ENCODE results near the gene SAPCD2. TPM values are rescaled to one million over a fixed set of nuclear protein-coding genes. Genes with fewer than 3 reads are reported as not detected.
A peak's percentile ranks its signal among the peaks of the same experiment; 100 is the strongest.
"Not testable (repeated sequence)": the region's sequence is repeated elsewhere in the genome, so short reads cannot be mapped to it uniquely, and the experiment has no call there.

The SAPCD2 gene
- total RNA-seq, 1 experiment from 2014 or later = 18.4 TPM

DNA sequence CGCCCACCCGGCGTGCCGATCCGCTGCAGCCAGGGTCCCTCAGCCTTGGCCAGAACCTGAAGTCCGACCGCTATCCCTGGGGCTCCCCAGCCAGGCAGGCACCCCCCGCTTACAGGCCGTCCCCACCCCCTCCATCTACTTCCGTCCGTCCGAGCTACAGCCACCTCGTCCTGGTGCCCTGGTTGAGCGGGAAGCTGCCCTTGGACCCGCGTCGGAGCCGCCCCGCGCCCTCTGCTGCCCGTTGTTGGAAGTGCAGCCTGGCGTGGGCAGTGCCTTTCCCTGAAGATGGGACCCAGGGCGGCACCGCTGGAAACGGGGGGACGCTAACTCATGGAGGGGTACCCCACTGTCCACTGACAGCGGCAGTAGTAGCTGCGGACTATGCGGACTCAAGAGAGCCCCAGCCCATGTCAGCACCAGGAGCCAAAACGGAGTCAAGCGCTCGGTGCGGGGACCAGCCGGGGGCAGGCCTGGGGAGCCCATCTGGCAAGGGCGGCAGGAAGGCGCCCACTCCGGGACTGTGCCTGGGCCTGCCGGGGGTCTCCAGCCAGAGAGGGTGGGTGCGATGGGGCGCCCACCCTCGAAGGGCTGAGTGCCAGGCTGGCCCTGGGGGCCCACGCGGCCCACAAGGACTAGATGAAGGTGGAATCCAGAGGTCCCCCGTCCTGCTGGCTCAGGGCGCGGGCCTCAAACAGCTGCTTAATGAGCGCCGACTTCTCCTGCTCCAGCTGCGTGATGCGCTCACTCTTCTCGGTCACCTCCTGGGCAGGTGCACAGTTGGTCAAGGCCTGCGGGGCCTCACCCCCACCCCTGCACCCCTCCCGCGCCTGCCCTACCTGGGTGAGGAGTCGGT lies 6.1 kb downstream of the SAPCD2 start:
- no peak overlapping the region for H3K27ac ChIP-seq (ENCODE audit: low read length)
- peak; percentile 73 for ATAC-seq
- CTCF ChIA-PET = interaction anchor here (0.7 to 1.4 kb wide), 4 partner anchors 15 to 65 kb away, joined by 3 to 11 read pairs (median 3); partner anchors contain the start of gene NPDC1
- peaks cover 2% of the 10 kb centered on the region; the same call in 1 of the 2 replicates for H3K4me1 ChIP-seq (ENCODE audit: control insufficient read depth, insufficient read depth, low read length)
- no peaks in the 10 kb centered on the region for H3K27me3 ChIP-seq (ENCODE audit: control insufficient read depth, insufficient read depth, low read length)
- no peak for TF ChIP-seq POLR2AphosphoS5 (IDR thresholded peaks at IDR 0.05; ENCODE audit: low read depth, low read length)
- TF ChIP-seq, protein P1, sequence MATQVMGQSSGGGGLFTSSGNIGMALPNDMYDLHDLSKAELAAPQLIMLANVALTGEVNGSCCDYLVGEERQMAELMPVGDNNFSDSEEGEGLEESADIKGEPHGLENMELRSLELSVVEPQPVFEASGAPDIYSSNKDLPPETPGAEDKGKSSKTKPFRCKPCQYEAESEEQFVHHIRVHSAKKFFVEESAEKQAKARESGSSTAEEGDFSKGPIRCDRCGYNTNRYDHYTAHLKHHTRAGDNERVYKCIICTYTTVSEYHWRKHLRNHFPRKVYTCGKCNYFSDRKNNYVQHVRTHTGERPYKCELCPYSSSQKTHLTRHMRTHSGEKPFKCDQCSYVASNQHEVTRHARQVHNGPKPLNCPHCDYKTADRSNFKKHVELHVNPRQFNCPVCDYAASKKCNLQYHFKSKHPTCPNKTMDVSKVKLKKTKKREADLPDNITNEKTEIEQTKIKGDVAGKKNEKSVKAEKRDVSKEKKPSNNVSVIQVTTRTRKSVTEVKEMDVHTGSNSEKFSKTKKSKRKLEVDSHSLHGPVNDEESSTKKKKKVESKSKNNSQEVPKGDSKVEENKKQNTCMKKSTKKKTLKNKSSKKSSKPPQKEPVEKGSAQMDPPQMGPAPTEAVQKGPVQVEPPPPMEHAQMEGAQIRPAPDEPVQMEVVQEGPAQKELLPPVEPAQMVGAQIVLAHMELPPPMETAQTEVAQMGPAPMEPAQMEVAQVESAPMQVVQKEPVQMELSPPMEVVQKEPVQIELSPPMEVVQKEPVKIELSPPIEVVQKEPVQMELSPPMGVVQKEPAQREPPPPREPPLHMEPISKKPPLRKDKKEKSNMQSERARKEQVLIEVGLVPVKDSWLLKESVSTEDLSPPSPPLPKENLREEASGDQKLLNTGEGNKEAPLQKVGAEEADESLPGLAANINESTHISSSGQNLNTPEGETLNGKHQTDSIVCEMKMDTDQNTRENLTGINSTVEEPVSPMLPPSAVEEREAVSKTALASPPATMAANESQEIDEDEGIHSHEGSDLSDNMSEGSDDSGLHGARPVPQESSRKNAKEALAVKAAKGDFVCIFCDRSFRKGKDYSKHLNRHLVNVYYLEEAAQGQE (IDR thresholded peaks at IDR 0.05; ENCODE audit: insufficient read depth in 1 of 2, low read depth in 2 of 2, low read length in 1 of 2) = peak in 1 of 2 experiments; percentile 78; a peak in 1 of 4 replicates
- TF ChIP-seq, protein P2, sequence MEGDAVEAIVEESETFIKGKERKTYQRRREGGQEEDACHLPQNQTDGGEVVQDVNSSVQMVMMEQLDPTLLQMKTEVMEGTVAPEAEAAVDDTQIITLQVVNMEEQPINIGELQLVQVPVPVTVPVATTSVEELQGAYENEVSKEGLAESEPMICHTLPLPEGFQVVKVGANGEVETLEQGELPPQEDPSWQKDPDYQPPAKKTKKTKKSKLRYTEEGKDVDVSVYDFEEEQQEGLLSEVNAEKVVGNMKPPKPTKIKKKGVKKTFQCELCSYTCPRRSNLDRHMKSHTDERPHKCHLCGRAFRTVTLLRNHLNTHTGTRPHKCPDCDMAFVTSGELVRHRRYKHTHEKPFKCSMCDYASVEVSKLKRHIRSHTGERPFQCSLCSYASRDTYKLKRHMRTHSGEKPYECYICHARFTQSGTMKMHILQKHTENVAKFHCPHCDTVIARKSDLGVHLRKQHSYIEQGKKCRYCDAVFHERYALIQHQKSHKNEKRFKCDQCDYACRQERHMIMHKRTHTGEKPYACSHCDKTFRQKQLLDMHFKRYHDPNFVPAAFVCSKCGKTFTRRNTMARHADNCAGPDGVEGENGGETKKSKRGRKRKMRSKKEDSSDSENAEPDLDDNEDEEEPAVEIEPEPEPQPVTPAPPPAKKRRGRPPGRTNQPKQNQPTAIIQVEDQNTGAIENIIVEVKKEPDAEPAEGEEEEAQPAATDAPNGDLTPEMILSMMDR (IDR thresholded peaks at IDR 0.05) = peak; percentile 93
- no peak overlapping the region for H3K4me3 ChIP-seq (ENCODE audit: low read depth in 2 of 2, low read length in 2 of 2)
- no peaks in the 10 kb centered on the region for H3K9me3 ChIP-seq (ENCODE audit: control insufficient read depth, insufficient read depth, low read depth, low read length)
- intact Hi-C loops (cut with micrococcal nuclease; ENCODE audit: unreplicated experiment) = loop anchor here (1.0 kb wide), 1 partner anchor 18 kb away; the partner anchor contains the start of gene NPDC1
- DNase-seq (ENCODE audit: low read depth, low spot score) = no peak
- in situ Hi-C loops (cut with HindIII; ENCODE audit: low pct_unique_long_range_greater_than_20kb, low sequenced_read_pairs) = no loop called here
- no TSS peak for BruUV-seq (replicated peaks)
- POLR2A ChIA-PET = interaction anchor here (0.6 kb wide), 1 partner anchor 127 kb away, joined by 5 read pairs; no protein-coding TSS in a partner anchor
- no peaks in the 10 kb centered on the region for H3K36me3 ChIP-seq (ENCODE audit: control insufficient read depth, insufficient read depth, low read length)

DNA sequence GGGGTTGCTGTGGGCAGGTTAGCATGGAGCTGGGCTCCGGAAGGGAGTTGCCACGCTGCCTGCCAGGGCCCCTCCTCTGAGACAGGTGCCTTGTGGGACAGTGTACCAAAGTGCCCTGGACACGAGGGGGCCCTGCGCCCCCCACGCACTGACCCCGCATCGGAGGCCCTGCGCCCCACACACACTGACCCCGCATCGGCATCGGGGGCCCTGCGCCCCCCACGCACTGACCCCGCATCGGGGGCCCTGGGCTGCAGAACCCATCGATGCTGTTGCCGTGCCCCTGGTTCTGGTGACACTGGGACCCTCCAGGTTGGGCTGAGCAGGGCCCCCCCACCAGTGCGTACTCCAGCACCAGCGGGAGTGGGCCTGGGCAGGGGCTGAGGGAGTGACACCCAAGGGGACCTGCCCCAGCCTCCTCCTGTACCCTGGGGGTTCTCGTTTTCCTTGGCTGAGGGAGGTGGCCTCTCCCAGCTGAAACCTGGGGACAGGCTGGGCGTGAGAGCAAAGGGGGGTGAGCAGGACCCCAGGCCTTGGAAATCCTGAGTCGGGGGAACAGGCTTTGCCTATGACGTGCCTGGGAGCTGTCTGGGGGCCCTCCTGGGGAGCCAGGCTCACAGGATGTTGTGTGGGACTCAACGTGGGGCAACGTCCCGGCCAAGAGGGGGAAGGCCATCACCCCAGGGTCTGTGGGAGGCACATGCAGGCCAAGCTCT lies 6.9 kb downstream of the SAPCD2 start:
- in situ Hi-C loops (cut with HindIII; ENCODE audit: low pct_unique_long_range_greater_than_20kb, low sequenced_read_pairs) = no loop called here
- no peaks in the 10 kb centered on the region for H3K9me3 ChIP-seq (ENCODE audit: control insufficient read depth, insufficient read depth, low read depth, low read length)
- POLR2A ChIA-PET = no interaction called here
- CTCF ChIA-PET = interaction anchor here (0.7 to 1.4 kb wide), 4 partner anchors 14 to 66 kb away, joined by 3 to 11 read pairs (median 3); partner anchors contain the start of gene NPDC1
- H3K4me1 ChIP-seq (ENCODE audit: control insufficient read depth, insufficient read depth, low read length) = peaks cover 2% of the 10 kb centered on the region; the same call in 1 of the 2 replicates
- TF ChIP-seq TCF7L2 (IDR thresholded peaks at IDR 0.05; ENCODE audit: low read depth, low read length) (no peak), POLR2AphosphoS5 (IDR thresholded peaks at IDR 0.05; ENCODE audit: low read depth, low read length) (no peak), SIN3A (IDR thresholded peaks at IDR 0.05; ENCODE audit: borderline replicate concordance, insufficient read depth, low read depth, low read length) (no peak)
- TF ChIP-seq, protein P1 (IDR thresholded peaks at IDR 0.05; ENCODE audit: insufficient read depth in 1 of 2, low read depth in 2 of 2, low read length in 1 of 2) = no peak
- TF ChIP-seq, protein P2 (IDR thresholded peaks at IDR 0.05) = no peak
- no peak overlapping the region for H3K27ac ChIP-seq (ENCODE audit: low read length)
- no peaks in the 10 kb centered on the region for H3K27me3 ChIP-seq (ENCODE audit: control insufficient read depth, insufficient read depth, low read length)
- intact Hi-C loops (cut with micrococcal nuclease; ENCODE audit: unreplicated experiment) = loop anchor here (1.0 kb wide), 1 partner anchor 17 kb away; the partner anchor contains the start of gene NPDC1
- no peaks in the 10 kb centered on the region for H3K36me3 ChIP-seq (ENCODE audit: control insufficient read depth, insufficient read depth, low read length)
- DNase-seq (ENCODE audit: low read depth, low spot score) (no peak), ATAC-seq (no peak)
- no TSS peak for BruUV-seq (replicated peaks)
- H3K4me3 ChIP-seq (ENCODE audit: low read depth in 2 of 2, low read length in 2 of 2) = no peak overlapping the region

DNA sequence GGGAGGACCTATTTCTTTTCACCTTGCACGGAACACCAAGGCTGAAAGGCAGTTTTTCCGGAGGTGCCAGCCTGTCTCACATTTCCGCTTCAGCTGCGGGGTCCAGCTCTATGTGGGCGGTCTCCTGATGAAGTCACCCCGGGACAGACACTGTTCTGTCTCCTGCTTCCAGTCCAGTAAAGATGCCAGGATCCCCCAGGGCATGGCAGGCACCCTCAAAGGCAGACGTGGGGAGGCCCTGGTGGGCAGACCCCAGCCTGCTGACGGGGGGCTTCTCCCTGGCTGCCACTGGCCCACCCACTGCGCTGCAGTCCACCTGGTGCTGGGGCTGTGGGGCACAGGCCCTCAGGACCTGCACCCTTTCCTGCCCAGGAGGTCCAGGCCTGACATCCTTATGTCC lies 7.6 kb downstream of the SAPCD2 start:
- CTCF ChIA-PET; in situ Hi-C loops (cut with HindIII; ENCODE audit: low pct_unique_long_range_greater_than_20kb, low sequenced_read_pairs); H3K27ac ChIP-seq (ENCODE audit: low read length); intact Hi-C loops (cut with micrococcal nuclease; ENCODE audit: unreplicated experiment); BruUV-seq (replicated peaks); H3K27me3 ChIP-seq (ENCODE audit: control insufficient read depth, insufficient read depth, low read length); POLR2A ChIA-PET; H3K4me3 ChIP-seq (ENCODE audit: low read depth in 2 of 2, low read length in 2 of 2); H3K4me1 ChIP-seq (ENCODE audit: control insufficient read depth, insufficient read depth, low read length); H3K36me3 ChIP-seq (ENCODE audit: control insufficient read depth, insufficient read depth, low read length); DNase-seq (ENCODE audit: low read depth, low spot score); H3K9me3 ChIP-seq (ENCODE audit: control insufficient read depth, insufficient read depth, low read depth, low read length); ATAC-seq: not testable (repeated sequence)
